Kidney (tissue), 14 donors: ENCODE measurements around the gene SMPDL3A. TPM values are rescaled to one million over a fixed set of nuclear protein-coding genes. Genes with fewer than 3 reads are reported as not detected.

ENCODE experiments used
- DNase-seq, 5 donors: peaks; one replicate each; pipeline ENCODE4 v3.0.0-alpha.2; 2013 to 2020
- FAIRE-seq: peaks from 2 replicates; lab custom pipeline; 2012; peaks lifted over from hg19 to GRCh38; lab: Jason Lieb, UNC
- H3K27ac ChIP-seq, 2 donors: one replicate each; pipeline ENCODE4 v1.7.0; 2013; ENCODE audit warnings: low read depth in 2 of 2, low read length in 2 of 2, inconsistent platforms in 1 of 2
- H3K27me3 ChIP-seq: one replicate; pipeline ENCODE4 v1.7.1; 2013; ENCODE audit warnings: low read length, inconsistent platforms; ENCODE audit not compliant: control insufficient read depth, insufficient read depth
- H3K36me3 ChIP-seq, 3 donors: one replicate each; pipeline versions ENCODE4 v1.7.0 to v1.7.1; 2013; ENCODE audit warnings: low read length in 3 of 3, control low read depth in 1 of 3, inconsistent platforms in 1 of 3; ENCODE audit not compliant: insufficient read depth in 3 of 3, control insufficient read depth in 2 of 3
- H3K4me1 ChIP-seq, 3 donors: one replicate each; pipeline versions ENCODE4 v1.7.0 to v1.7.1; 2013; ENCODE audit warnings: low read length in 3 of 3, inconsistent platforms in 1 of 3, low read depth in 1 of 3; ENCODE audit not compliant: control insufficient read depth in 2 of 3, insufficient read depth in 2 of 3
- H3K4me3 ChIP-seq, 3 donors: one replicate each; pipeline versions ENCODE4 v1.7.0 to v1.8.1; 2013; ENCODE audit warnings: low read length in 3 of 3, control low read depth in 1 of 3, inconsistent platforms in 1 of 3
- H3K9ac ChIP-seq, 3 donors: one replicate each; pipeline versions ENCODE4 v1.7.0 to v1.7.1; 2013; ENCODE audit warnings: low read length in 3 of 3, control low read depth in 1 of 3, inconsistent platforms in 1 of 3
- H3K9me3 ChIP-seq, 3 donors: one replicate each; pipeline versions ENCODE4 v1.7.0 to v1.7.1; 2013; ENCODE audit warnings: low read length in 3 of 3, control low read depth in 1 of 3, inconsistent platforms in 1 of 3; ENCODE audit not compliant: control insufficient read depth in 2 of 3, insufficient read depth in 1 of 3
- CTCF ChIP-seq: IDR thresholded peaks from 3 replicates; pipeline ENCODE4 v1.5.1; 2012; ENCODE audit warnings: mild to moderate bottlenecking, moderate library complexity, borderline replicate concordance; ENCODE audit not compliant: insufficient read depth; ENCODE audit errors: extremely low read depth
- intact Hi-C: fragments of 100-400 bp; cut with DNase I; formaldehyde crosslinking; loops from one replicate; pipeline ENCODE4 v1.11.1; 2022
- polyA plus RNA-seq: library from polyadenylated mRNA; stranded (reverse); fragments of 350-450 nt; fragmentation: Illumina TruSeq; extraction: RNeasy Lipid Tissue Mini Kit (QIAGEN cat#74804); gene quantifications from one replicate; pipeline ENCODE4 v1.2.3, GENCODE V29; 2014; ENCODE audit warnings: low read depth, low replicate concordance; ENCODE audit not compliant: insufficient read depth
- total RNA-seq: library from RNA; stranded (reverse); fragmentation: NEBNext Ultra II Directional; extraction: Animal tissue kit (Norgen Biotek cat#: 25700); gene quantifications from one replicate; pipeline ENCODE4 v1.2.1, GENCODE V29; 2021
- donor health status: control.
- donor health status: control.
- donor health status: control.
- donor health status: control.
- donor health status: control.
- donor health status: DM: yes; HTN: yes; CAD: no.
- donor health status: Normal renal cell carcinoma (clear cell type).

SMPDL3A gene
- total and polyA plus RNA-seq, 2 donors from 2014 or later, result 10.7 to 14.1 TPM

GRCh38 chr6:122821095-122821494, 32.0 kb downstream of the SMPDL3A start:
- H3K36me3 ChIP-seq, result no peaks in the 10 kb centered on the region
- H3K4me3 ChIP-seq, result no peak overlapping the region
- H3K27me3 ChIP-seq, result no peaks in the 10 kb centered on the region
- no peak for TF ChIP-seq CTCF
- H3K9ac ChIP-seq, result no peak overlapping the region
- FAIRE-seq, result no peak
- H3K9me3 ChIP-seq, result no peaks in the 10 kb centered on the region
- intact Hi-C loops, result no loop called here
- H3K27ac ChIP-seq, result no peak overlapping the region
- no peaks in the 10 kb centered on the region for H3K4me1 ChIP-seq
- no peak for DNase-seq

- Histone ChIP-seq H3K36me3 (no peaks in the 10 kb centered on the region), H3K4me1 (no peaks in the 10 kb centered on the region), H3K9me3 (no peaks in the 10 kb centered on the region), H3K9ac (no peak overlapping the region), H3K27ac (no peak overlapping the region), H3K4me3 (no peak overlapping the region), H3K27me3 (no peaks in the 10 kb centered on the region)
- FAIRE-seq (no peak), DNase-seq (no peak)
- TF ChIP-seq CTCF, result no peak
- intact Hi-C loops, result no loop called here
Measured at GRCh38 chr6:122825163-122825562, 36.1 kb downstream of the SMPDL3A start.

- intact Hi-C loops, result no loop called here
- DNase-seq (no peak), FAIRE-seq (no peak)
- Histone ChIP-seq H3K27ac (no peak overlapping the region), H3K4me1 (no peaks in the 10 kb centered on the region), H3K27me3 (no peaks in the 10 kb centered on the region), H3K9me3 (no peaks in the 10 kb centered on the region), H3K4me3 (no peak overlapping the region), H3K9ac (no peak overlapping the region), H3K36me3 (no peaks in the 10 kb centered on the region)
- TF ChIP-seq CTCF, result no peak
Measured at GRCh38 chr6:122829456-122829855, 40.4 kb downstream of the SMPDL3A start.

GRCh38 chr6:122831511-122831910, 42.5 kb downstream of the SMPDL3A start:
- Histone ChIP-seq H3K4me3 (no peak overlapping the region), H3K4me1 (no peaks in the 10 kb centered on the region), H3K9ac (no peak overlapping the region), H3K36me3 (no peaks in the 10 kb centered on the region), H3K27me3 (no peaks in the 10 kb centered on the region), H3K27ac (no peak overlapping the region), H3K9me3 (no peaks in the 10 kb centered on the region)
- FAIRE-seq (no peak), DNase-seq (no peak)
- intact Hi-C loops, result no loop called here
- no peak for TF ChIP-seq CTCF
